ENCODE data around the gene SYT14.

Gene SYT14

DNA sequence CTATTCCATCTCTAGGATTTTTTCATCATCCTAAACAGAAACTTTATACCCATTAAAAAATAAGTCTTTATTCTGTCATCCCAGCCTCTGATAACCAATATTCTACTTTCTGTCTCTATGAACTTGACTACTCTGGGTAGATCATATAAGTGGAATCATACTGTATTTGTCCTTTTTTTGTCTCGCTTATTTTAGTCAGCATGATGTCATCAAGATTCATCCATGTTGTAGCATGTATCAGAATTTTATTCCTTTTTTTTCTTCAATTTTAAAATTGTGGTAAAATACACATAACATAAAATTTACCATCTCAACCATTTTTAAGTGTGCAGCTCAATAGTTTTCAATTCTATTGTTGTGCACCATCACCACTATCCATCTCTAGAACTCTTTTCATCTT is 90.0 kb downstream of the SYT14 start:
- Histone ChIP-seq H3K27ac (ENCODE audit: low read length) (no peak overlapping the region), H2AFZ (ENCODE audit: low read length) (no peak overlapping the region), H3K4me2 (ENCODE audit: low read depth, low read length) (no peak overlapping the region), H3K79me2 (ENCODE audit: low read length) (no peaks in the 10 kb centered on the region), H3K9me2 (replicated peaks; ENCODE audit: insufficient read depth, low read length) (no peaks in the 10 kb centered on the region), H3K9ac (ENCODE audit: low read length) (no peak overlapping the region), H3F3A (ENCODE audit: insufficient read depth, low read length) (no peaks in the 10 kb centered on the region), H3K4me3 (ENCODE audit: low read length) (no peak overlapping the region), H3K4me1 (ENCODE audit: low read length) (no peaks in the 10 kb centered on the region), H3K27me3 (replicated peaks; ENCODE audit: insufficient read depth, low read length) (no peaks in the 10 kb centered on the region), H4K20me1 (ENCODE audit: insufficient read depth, low read length) (no peaks in the 10 kb centered on the region), H3K9me3 (replicated peaks; ENCODE audit: insufficient read depth, low read length) (no peaks in the 10 kb centered on the region), H3K36me3 (replicated peaks; ENCODE audit: insufficient read depth, low read length) (no peaks in the 10 kb centered on the region)
- no peak for DNase-seq
- no peak for TF ChIP-seq CTCF (IDR thresholded peaks at IDR 0.05; ENCODE audit: low read length)
- TF ChIP-seq EZH2phosphoT487 (IDR thresholded peaks at IDR 0.05; ENCODE audit: low read length) = no peak
- no peak for TF ChIP-seq EZH2 (optimal IDR thresholded peaks at IDR 0.05; ENCODE audit: low read depth, low read length)

DNA sequence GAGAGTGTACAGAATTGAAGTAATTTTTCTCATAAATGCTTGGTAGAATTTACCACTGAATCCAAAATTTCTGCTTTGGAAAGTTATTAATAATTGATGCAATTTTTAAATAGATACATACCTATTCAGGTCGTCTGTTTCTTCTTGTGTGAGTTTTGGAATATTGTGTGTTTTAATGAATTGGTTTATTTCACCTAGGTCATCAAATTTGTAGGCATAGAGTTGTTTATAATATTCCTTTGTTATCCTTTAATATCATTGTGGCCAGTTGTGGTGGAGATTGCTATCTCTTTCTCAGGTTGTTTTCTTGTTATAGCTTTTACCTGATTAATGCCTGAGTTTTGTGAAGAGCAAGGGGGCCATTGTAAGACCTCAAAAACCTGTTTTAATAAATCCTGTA is 93.5 kb downstream of the SYT14 start:
- Histone ChIP-seq H3K27ac (ENCODE audit: low read length) (no peak overlapping the region), H3K36me3 (replicated peaks; ENCODE audit: insufficient read depth, low read length) (no peaks in the 10 kb centered on the region), H3K4me2 (ENCODE audit: low read depth, low read length) (no peak overlapping the region), H4K20me1 (ENCODE audit: insufficient read depth, low read length) (no peaks in the 10 kb centered on the region), H3K9me3 (replicated peaks; ENCODE audit: insufficient read depth, low read length) (no peaks in the 10 kb centered on the region), H3K27me3 (replicated peaks; ENCODE audit: insufficient read depth, low read length) (no peaks in the 10 kb centered on the region), H2AFZ (ENCODE audit: low read length) (no peak overlapping the region), H3K9me2 (replicated peaks; ENCODE audit: insufficient read depth, low read length) (no peaks in the 10 kb centered on the region), H3F3A (ENCODE audit: insufficient read depth, low read length) (no peaks in the 10 kb centered on the region), H3K4me3 (ENCODE audit: low read length) (no peak overlapping the region), H3K79me2 (ENCODE audit: low read length) (no peaks in the 10 kb centered on the region), H3K4me1 (ENCODE audit: low read length) (no peaks in the 10 kb centered on the region), H3K9ac (ENCODE audit: low read length) (no peak overlapping the region)
- TF ChIP-seq CTCF (IDR thresholded peaks at IDR 0.05; ENCODE audit: low read length) (no peak), EZH2 (optimal IDR thresholded peaks at IDR 0.05; ENCODE audit: low read depth, low read length) (no peak), EZH2phosphoT487 (IDR thresholded peaks at IDR 0.05; ENCODE audit: low read length) (no peak)
- DNase-seq = no peak

DNA sequence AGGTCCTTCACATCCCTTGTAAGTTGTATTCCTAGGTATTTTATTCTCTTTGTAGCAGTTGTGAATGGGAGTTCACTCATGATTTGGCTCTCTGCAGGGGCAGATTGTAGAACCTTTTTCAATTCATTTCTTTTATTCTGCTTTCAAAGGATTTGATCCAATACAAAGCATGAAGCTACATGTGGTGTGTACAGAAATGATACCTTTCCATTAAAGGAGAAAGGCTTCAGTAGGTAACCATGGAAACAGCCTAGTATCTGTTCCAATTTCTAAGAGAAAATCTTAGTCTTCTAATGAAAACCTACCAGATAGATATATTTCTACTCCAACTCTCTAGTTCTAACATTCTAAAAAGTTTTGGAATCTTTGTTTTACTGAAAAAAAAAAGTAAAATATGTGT is 105.0 kb downstream of the SYT14 start:
- Histone ChIP-seq H4K20me1 (ENCODE audit: insufficient read depth, low read length) (no peaks in the 10 kb centered on the region), H3K27me3 (replicated peaks; ENCODE audit: insufficient read depth, low read length) (no peaks in the 10 kb centered on the region), H3K4me3 (ENCODE audit: low read length) (no peak overlapping the region), H3K9me3 (replicated peaks; ENCODE audit: insufficient read depth, low read length) (no peaks in the 10 kb centered on the region), H3K36me3 (replicated peaks; ENCODE audit: insufficient read depth, low read length) (no peaks in the 10 kb centered on the region), H3K27ac (ENCODE audit: low read length) (no peak overlapping the region), H3F3A (ENCODE audit: insufficient read depth, low read length) (no peaks in the 10 kb centered on the region), H3K9ac (ENCODE audit: low read length) (no peak overlapping the region), H3K4me2 (ENCODE audit: low read depth, low read length) (no peak overlapping the region), H3K4me1 (ENCODE audit: low read length) (no peaks in the 10 kb centered on the region), H3K79me2 (ENCODE audit: low read length) (no peaks in the 10 kb centered on the region), H2AFZ (ENCODE audit: low read length) (no peak overlapping the region), H3K9me2 (replicated peaks; ENCODE audit: insufficient read depth, low read length) (no peaks in the 10 kb centered on the region)
- no peak for DNase-seq
- TF ChIP-seq EZH2phosphoT487 (IDR thresholded peaks at IDR 0.05; ENCODE audit: low read length) (no peak), CTCF (IDR thresholded peaks at IDR 0.05; ENCODE audit: low read length) (no peak), EZH2 (optimal IDR thresholded peaks at IDR 0.05; ENCODE audit: low read depth, low read length) (no peak)
